MM.1S (cell line): ENCODE results near the gene TLR6.

Experiments used
- DNase-seq: peaks from one replicate; pipeline ENCODE4 v3.0.0-alpha.2; 2015
- H2AFZ ChIP-seq: fragments of 300-600 bp; sonication (generic); 2 replicates; pipeline ENCODE4 v1.6.0; 2016; ENCODE audit warnings: antibody characterized with exemption, low read length
- H3F3A ChIP-seq: fragments of 300-600 bp; sonication (generic); 2 replicates; pipeline ENCODE4 v1.6.1; 2016; ENCODE audit warnings: mild to moderate bottlenecking, antibody characterized with exemption, low read length, moderate library complexity, mixed read lengths; ENCODE audit not compliant: insufficient read depth
- H3K27ac ChIP-seq: fragments of 300-600 bp; sonication (generic); 2 replicates; pipeline ENCODE4 v1.5.1; 2016; ENCODE audit warnings: mild to moderate bottlenecking, low read length
- H3K27me3 ChIP-seq: fragments of 300-600 bp; sonication (generic); replicated peaks from 2 replicates; pipeline ENCODE4 v1.6.0; 2016; ENCODE audit warnings: low read length; ENCODE audit not compliant: insufficient read depth
- H3K36me3 ChIP-seq: fragments of 300-600 bp; sonication (generic); replicated peaks from 2 replicates; pipeline ENCODE4 v1.6.1; 2016; ENCODE audit warnings: mild to moderate bottlenecking, low read length, mixed read lengths; ENCODE audit not compliant: insufficient read depth
- H3K4me1 ChIP-seq: fragments of 300-600 bp; sonication (generic); 2 replicates; pipeline ENCODE4 v1.6.1; 2016; ENCODE audit warnings: low read length, mixed read lengths
- H3K4me2 ChIP-seq: fragments of 300-600 bp; sonication (generic); 2 replicates; pipeline ENCODE4 v1.6.0; 2016; ENCODE audit warnings: low read depth, low read length
- H3K4me3 ChIP-seq: fragments of 300-600 bp; sonication (generic); 2 replicates; pipeline ENCODE4 v1.5.1; 2016; ENCODE audit warnings: low read length, mixed read lengths
- H3K79me2 ChIP-seq: fragments of 300-600 bp; sonication (generic); 2 replicates; pipeline ENCODE4 v1.6.1; 2016; ENCODE audit warnings: mixed run types, low read length, mixed read lengths
- H3K9ac ChIP-seq: fragments of 300-600 bp; sonication (generic); 2 replicates; pipeline ENCODE4 v1.6.1; 2016; ENCODE audit warnings: low read length, mixed read lengths
- H3K9me2 ChIP-seq: fragments of 300-600 bp; sonication (generic); replicated peaks from 2 replicates; pipeline ENCODE4 v1.6.1; 2016; ENCODE audit warnings: mild to moderate bottlenecking, low read length, mixed read lengths; ENCODE audit not compliant: insufficient read depth
- H3K9me3 ChIP-seq: fragments of 300-600 bp; sonication (generic); replicated peaks from 2 replicates; pipeline ENCODE4 v1.6.1; 2016; ENCODE audit warnings: mild to moderate bottlenecking, low read length, mixed read lengths; ENCODE audit not compliant: insufficient read depth
- H4K20me1 ChIP-seq: fragments of 300-600 bp; sonication (generic); 2 replicates; pipeline ENCODE4 v1.6.1; 2016; ENCODE audit warnings: mild to moderate bottlenecking, low read length, moderate library complexity, mixed read lengths; ENCODE audit not compliant: insufficient read depth
- EZH2 ChIP-seq: fragments of 300-600 bp; sonication (generic); optimal IDR thresholded peaks from 2 replicates; pipeline ENCODE3; 2017; ENCODE audit warnings: low read depth, mild to moderate bottlenecking, antibody characterized with exemption, low read length, mixed read lengths
- EZH2phosphoT487 ChIP-seq: fragments of 300-600 bp; sonication (generic); IDR thresholded peaks from 2 replicates; pipeline ENCODE4 v1.6.1; 2018; ENCODE audit warnings: antibody characterized with exemption, low read length
- TF ChIP-seq, protein P1 (sequence below): fragments of 300-600 bp; sonication (generic); IDR thresholded peaks from 2 replicates; pipeline ENCODE4 v1.5.1; 2016; ENCODE audit warnings: antibody characterized with exemption, low read length, mixed read lengths

Gene TLR6

DNA sequence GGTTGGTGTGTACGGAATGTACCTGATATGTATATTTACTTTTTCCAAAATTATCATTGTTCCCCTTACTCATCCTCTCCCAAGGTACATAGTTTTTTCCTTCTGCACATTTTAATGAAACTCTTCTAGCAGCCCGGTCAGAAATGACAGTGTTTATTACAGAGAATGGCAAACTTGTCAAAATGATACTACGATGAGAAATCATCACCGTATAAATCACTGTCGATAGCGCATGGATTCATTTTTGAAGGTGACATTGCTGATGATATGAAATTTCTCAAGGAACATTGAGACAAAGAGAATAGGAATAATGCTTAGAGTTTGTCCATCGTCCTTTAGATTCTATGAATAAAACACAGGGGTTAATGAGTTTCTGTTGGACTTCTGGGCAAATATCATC lies 41.6 kb upstream of the TLR6 start:
- Histone ChIP-seq H3K4me3 (no peak overlapping the region), H3F3A (no peaks in the 10 kb centered on the region), H3K27me3 (no peaks in the 10 kb centered on the region), H4K20me1 (no peaks in the 10 kb centered on the region), H3K36me3 (no peaks in the 10 kb centered on the region), H3K27ac (no peak overlapping the region), H3K79me2 (no peaks in the 10 kb centered on the region), H3K9ac (no peak overlapping the region), H3K4me1 (no peaks in the 10 kb centered on the region), H3K9me3 (no peaks in the 10 kb centered on the region), H3K9me2 (no peaks in the 10 kb centered on the region), H2AFZ (no peak overlapping the region), H3K4me2 (no peak overlapping the region)
- DNase-seq: no peak
- TF ChIP-seq EZH2phosphoT487 (no peak), EZH2 (no peak)
- TF ChIP-seq, protein P1, sequence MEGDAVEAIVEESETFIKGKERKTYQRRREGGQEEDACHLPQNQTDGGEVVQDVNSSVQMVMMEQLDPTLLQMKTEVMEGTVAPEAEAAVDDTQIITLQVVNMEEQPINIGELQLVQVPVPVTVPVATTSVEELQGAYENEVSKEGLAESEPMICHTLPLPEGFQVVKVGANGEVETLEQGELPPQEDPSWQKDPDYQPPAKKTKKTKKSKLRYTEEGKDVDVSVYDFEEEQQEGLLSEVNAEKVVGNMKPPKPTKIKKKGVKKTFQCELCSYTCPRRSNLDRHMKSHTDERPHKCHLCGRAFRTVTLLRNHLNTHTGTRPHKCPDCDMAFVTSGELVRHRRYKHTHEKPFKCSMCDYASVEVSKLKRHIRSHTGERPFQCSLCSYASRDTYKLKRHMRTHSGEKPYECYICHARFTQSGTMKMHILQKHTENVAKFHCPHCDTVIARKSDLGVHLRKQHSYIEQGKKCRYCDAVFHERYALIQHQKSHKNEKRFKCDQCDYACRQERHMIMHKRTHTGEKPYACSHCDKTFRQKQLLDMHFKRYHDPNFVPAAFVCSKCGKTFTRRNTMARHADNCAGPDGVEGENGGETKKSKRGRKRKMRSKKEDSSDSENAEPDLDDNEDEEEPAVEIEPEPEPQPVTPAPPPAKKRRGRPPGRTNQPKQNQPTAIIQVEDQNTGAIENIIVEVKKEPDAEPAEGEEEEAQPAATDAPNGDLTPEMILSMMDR: no peak

DNA sequence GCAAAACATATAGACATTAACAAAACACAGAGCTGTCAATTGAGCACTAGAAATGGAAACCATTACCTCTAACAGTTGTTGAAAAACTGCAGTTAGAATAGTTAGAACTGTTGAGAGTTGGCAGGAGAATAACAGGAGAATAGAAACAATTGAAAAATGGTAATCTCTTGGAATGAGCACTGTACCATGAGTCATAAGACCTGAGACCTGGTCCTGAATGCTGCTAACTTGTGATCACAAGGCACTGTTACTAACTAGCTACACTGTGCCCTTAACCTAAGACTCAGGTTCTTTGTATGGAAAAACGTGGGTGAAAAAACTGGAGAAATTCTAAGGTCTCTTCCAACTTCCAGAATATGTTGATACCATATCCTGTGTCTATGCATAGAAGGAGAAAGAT lies 40.3 kb upstream of the TLR6 start:
- H3F3A ChIP-seq: no peaks in the 10 kb centered on the region
- no peaks in the 10 kb centered on the region for H3K27me3 ChIP-seq
- no peak for TF ChIP-seq EZH2
- TF ChIP-seq EZH2phosphoT487: no peak
- TF ChIP-seq, protein P1: no peak
- no peaks in the 10 kb centered on the region for H3K9me3 ChIP-seq
- no peak for DNase-seq
- H2AFZ ChIP-seq: no peak overlapping the region
- H4K20me1 ChIP-seq: no peaks in the 10 kb centered on the region
- no peaks in the 10 kb centered on the region for H3K9me2 ChIP-seq
- no peaks in the 10 kb centered on the region for H3K36me3 ChIP-seq
- no peak overlapping the region for H3K4me2 ChIP-seq
- no peaks in the 10 kb centered on the region for H3K4me1 ChIP-seq
- no peak overlapping the region for H3K9ac ChIP-seq
- H3K4me3 ChIP-seq: no peak overlapping the region
- no peaks in the 10 kb centered on the region for H3K79me2 ChIP-seq
- no peak overlapping the region for H3K27ac ChIP-seq

DNA sequence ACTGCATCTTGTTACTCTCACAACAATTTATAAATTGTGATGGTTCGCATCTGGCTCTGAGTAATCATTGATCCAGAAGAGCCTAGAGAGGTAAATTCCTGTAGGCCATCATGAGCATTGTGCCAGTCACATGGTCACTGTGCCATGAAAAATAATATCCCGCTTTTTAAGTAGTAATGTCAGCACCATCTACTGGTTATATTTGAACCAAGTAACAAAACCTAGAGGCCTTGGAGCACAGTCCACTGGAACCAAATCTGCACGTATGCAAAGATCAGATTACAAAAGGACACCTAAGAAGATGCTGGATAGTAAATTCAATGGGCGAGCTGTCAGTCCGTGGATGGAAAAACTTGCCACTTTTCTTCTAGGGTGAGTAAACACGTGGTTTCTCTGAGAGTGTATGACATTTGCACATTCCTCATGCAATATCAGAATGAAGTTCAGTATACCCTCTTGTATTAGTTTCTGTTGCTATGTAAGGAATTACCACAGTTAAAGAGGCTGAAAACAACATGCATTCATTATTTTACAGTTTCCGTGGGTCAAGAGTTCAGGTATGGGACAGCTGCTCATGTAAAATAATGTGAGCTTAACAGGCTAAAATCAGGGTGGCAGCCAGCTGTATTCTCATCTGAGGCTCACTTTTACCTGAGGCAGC lies 37.8 kb upstream of the TLR6 start:
- Histone ChIP-seq H3K4me2 (no peak overlapping the region), H3K4me3 (no peak overlapping the region), H3K79me2 (no peaks in the 10 kb centered on the region), H3K36me3 (no peaks in the 10 kb centered on the region), H3K9me2 (no peaks in the 10 kb centered on the region), H3K4me1 (0 out of 2 replicates have a peak, but pooled peaks cover 3% of the 10 kb centered on the region), H2AFZ (no peak overlapping the region), H3F3A (no peaks in the 10 kb centered on the region), H3K27ac (no peak overlapping the region), H3K27me3 (no peaks in the 10 kb centered on the region), H4K20me1 (no peaks in the 10 kb centered on the region), H3K9ac (no peak overlapping the region), H3K9me3 (no peaks in the 10 kb centered on the region)
- DNase-seq: no peak
- TF ChIP-seq EZH2 (no peak), EZH2phosphoT487 (no peak)
- TF ChIP-seq, protein P1: no peak
